Adipose tissue (tissue), 3 donors: ENCODE measurements around the gene CRYZL1. TPM values are rescaled to one million over a fixed set of nuclear protein-coding genes. Genes with fewer than 3 reads are reported as not detected.
"Not testable (repeated sequence)": the region's sequence is repeated elsewhere in the genome, so short reads cannot be mapped to it uniquely, and the experiment has no call there.

Experiments
- H3K27ac ChIP-seq: one replicate; pipeline ENCODE4 v1.5.1; 2013; ENCODE audit warnings: low read depth, low read length
- WGBS, 3 donors: extraction: QIAGEN DNeasy Blood & Tissue Kit; methylation state at CpG; one replicate each; pipeline ENCODE4 v1.1.7; 2013; 5-methylcytosine and 5-hydroxymethylcytosine counted together
- polyA plus RNA-seq, 3 donors: library from polyadenylated mRNA; stranded (reverse); fragments of 200-250 nt; gene quantifications; one replicate each; pipeline ENCODE4 v1.2.3, GENCODE V29; 2013
- donor health status: healthy with polysubstance abuse.
- donor health status: Bipolar disorder and iron deficiency.
- donor health status: healthy.

Gene CRYZL1
- polyA plus RNA-seq, 3 donors = 13.0 to 18.9 (median 18.5) TPM

GRCh38 chr21:33643658-33644311 lies 2.2 kb upstream of the CRYZL1 start:
- 15 to 22% (median 20%) methylated on average over 7 of the region's 7 CpGs for WGBS, 3 donors
- no peak overlapping the region for H3K27ac ChIP-seq

GRCh38 chr21:33642896-33643657 lies 1.5 kb upstream of the CRYZL1 start:
- no peak overlapping the region for H3K27ac ChIP-seq
- 0% methylated on average over 48 to 78 of the region's 78 CpGs for WGBS, 3 donors

GRCh38 chr21:33642027-33642895 lies 720 bp upstream of the CRYZL1 start, which contains the start of gene ITSN1:
Gene ITSN1, plus strand, starts transcription at chr21:33642501. Its CDS starts 76,328 bp downstream, at chr21:33718829.
- 0 to 1% (median 1%) methylated on average over 43 to 66 of the region's 71 CpGs for WGBS, 3 donors
- no peak within 1 kb of the TSS for H3K27ac ChIP-seq

GRCh38 chr21:33640697-33641351 lies 717 bp downstream of the CRYZL1 start:
- H3K27ac ChIP-seq = no peak overlapping the region
- WGBS, 3 donors = 18 to 29% (median 25%) methylated on average over 18 of the region's 18 CpGs

- WGBS, 3 donors = 89 to 95% (median 95%) methylated on average over 2 of the region's 2 CpGs
- no peak overlapping the region for H3K27ac ChIP-seq
Observed at GRCh38 chr21:33634254-33634653, 7.3 kb downstream of the CRYZL1 start.

- 84 to 95% (median 93%) methylated on average over 7 of the region's 7 CpGs for WGBS, 3 donors
- not testable (repeated sequence) for H3K27ac ChIP-seq
Observed at GRCh38 chr21:33626151-33626550, 15.4 kb downstream of the CRYZL1 start.

GRCh38 chr21:33622253-33622652 lies 19.3 kb downstream of the CRYZL1 start:
- no peak overlapping the region for H3K27ac ChIP-seq

GRCh38 chr21:33619726-33620125 lies 21.8 kb downstream of the CRYZL1 start:
- H3K27ac ChIP-seq = no peak overlapping the region
- 59 to 92% (median 70%) methylated on average over 4 of the region's 4 CpGs for whole genome bisulfite sequencing, 3 donors

- WGBS, 3 donors = 95 to 100% (median 98%) methylated on average over 2 of the region's 2 CpGs
- H3K27ac ChIP-seq = no peak overlapping the region
Observed at GRCh38 chr21:33618407-33618806, 23.1 kb downstream of the CRYZL1 start.

- 84 to 86% (median 85%) methylated on average over 11 of the region's 11 CpGs for WGBS, 3 donors
- not testable (repeated sequence) for H3K27ac ChIP-seq
Observed at GRCh38 chr21:33617565-33617964, 24.0 kb downstream of the CRYZL1 start.

- WGBS, 3 donors = 93 to 95% (median 93%) methylated on average over 7 of the region's 7 CpGs
- no peak overlapping the region for H3K27ac ChIP-seq
Observed at GRCh38 chr21:33611006-33611744, 30.4 kb downstream of the CRYZL1 start.

- no peak overlapping the region for H3K27ac ChIP-seq
- 64 to 86% (median 72%) methylated on average over 1 of the region's 1 CpG for WGBS, 3 donors
Observed at GRCh38 chr21:33608559-33608958, 33.0 kb downstream of the CRYZL1 start.

- 84 to 94% (median 85%) methylated on average over 1 of the region's 1 CpG for whole genome bisulfite sequencing, 3 donors
- H3K27ac ChIP-seq = no peak overlapping the region
Observed at GRCh38 chr21:33598051-33598450, 43.5 kb downstream of the CRYZL1 start.

GRCh38 chr21:33588485-33589335 lies 52.8 kb downstream of the CRYZL1 start, which contains the start of gene DONSON:
Gene DONSON, minus strand, starts transcription at chr21:33588684. Its CDS starts 43 bp downstream, at chr21:33588641.
- 1% methylated on average over 61 to 78 of the region's 78 CpGs for WGBS, 3 donors
- peak within 1 kb of the TSS; percentile 21 for H3K27ac ChIP-seq

GRCh38 chr21:33587792-33588484 lies 53.6 kb downstream of the CRYZL1 start:
- peak overlapping the region; percentile 21 for H3K27ac ChIP-seq
- WGBS, 3 donors = 1 to 2% (median 1%) methylated on average over 56 to 57 of the region's 57 CpGs

GRCh38 chr21:33586927-33587326 lies 54.6 kb downstream of the CRYZL1 start:
- H3K27ac ChIP-seq = no peak overlapping the region
- 81 to 82% (median 82%) methylated on average over 6 of the region's 6 CpGs for WGBS, 3 donors
